ENCODE data around the gene CROCC.

DNA sequence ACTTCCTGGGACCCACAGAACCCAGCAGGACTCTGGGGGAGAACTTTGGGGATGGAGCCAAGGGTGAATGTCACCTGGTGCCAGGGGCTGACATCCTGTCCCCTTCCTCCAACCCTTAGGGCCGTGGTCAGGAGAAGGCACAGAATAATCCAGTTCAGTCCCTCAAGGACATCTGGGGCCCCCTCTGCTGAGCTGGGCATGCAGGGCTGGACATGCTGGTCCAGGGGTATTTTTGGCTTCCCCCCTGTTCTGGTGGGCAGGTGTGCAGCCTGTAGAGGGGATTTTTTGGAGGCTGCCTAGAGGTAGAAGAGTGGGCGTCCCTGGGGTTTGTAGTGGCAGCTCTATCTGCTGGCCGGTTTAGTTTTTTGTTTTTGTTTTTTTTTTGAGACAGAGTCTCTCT lies 3.4 kb upstream of the CROCC start:
- no peak for TF ChIP-seq CTCF (IDR thresholded peaks at IDR 0.05)
- TF ChIP-seq POLR2A (IDR thresholded peaks at IDR 0.05), result no peak

Data from uterus (tissue), 2 donors.